IPS DF 19.7 (cell line): ENCODE measurements around the gene DDX54.

Experiments
- DNase-seq: peaks from one replicate; pipeline ENCODE4 v3.0.0-alpha.2; 2013; ENCODE audit warnings: low read depth, low spot score

DDX54 gene

DNA sequence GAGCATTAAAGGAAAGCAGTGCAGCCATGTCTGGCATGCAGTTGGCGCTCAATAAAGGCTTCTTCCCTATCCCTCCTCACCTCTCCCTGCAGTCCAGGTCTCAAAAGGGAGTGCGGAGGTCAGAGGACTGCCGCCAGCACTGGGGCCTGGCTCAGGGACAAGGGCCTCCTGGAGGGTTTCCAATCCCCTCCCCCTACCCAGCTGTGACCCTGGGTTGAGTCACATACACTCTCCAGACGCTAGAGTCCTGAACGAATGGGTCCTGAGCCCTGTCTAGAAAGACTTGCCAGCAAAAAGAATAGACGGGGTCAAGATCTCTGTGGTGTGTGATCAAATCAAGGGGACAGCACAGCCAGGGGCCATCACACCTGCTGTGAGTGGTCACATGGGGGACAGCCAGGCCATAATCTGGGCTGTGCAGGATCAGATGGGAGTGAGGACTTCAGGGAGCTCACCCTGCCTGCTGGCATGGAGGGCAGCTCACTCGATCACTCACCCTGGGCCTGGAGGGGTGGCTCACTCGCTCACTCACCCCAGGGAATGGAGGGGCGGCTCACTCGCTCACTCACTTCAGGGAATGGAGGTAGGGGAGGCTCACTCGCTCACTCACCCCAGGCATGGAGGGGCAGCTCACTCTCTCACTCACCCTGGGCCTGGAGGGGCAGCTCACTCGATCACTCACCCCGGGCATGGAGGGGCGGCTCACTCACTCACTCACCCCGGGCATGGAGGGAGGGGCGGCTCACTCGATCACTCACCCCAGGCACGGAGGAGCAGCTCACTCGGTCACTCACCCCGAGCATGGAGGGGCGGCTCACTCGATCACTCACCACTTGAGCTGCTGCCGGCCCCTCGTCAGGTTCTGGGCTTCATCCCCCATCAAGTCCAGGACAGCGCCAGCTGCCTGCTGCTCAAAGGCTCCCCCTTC lies 22.9 kb downstream of the DDX54 start:
- no peak for DNase-seq

DNA sequence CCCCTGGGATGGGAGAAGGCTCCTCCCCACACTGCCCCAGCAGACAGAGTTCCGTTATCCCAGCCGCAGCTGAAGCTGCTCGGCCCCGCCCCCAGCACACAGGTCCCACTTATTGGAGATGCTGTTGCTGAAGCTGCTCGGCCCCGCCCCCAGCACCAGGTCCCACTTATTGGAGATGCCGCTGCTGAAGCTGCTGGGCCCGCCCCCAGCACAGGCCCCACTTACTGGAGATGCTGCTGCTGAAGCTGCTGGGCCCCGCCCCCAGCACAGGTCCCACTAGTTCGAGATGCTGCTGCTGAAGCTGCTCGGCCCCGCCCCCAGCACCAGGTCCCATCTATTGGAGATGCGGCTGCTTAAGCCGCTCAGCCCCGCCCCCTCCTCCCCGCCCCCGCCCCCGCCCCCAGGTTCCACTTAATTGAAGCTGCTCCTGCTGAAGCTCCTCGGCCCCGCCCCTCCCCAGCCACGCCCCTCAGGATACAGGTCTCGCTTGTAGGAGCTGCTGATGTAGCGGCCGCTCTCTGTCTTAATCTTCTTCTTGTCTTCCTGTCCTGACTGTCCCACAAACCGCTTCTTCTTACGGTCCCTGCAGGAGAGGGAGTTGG lies 23.8 kb downstream of the DDX54 start:
- peak; percentile 96 for DNase-seq

DNA sequence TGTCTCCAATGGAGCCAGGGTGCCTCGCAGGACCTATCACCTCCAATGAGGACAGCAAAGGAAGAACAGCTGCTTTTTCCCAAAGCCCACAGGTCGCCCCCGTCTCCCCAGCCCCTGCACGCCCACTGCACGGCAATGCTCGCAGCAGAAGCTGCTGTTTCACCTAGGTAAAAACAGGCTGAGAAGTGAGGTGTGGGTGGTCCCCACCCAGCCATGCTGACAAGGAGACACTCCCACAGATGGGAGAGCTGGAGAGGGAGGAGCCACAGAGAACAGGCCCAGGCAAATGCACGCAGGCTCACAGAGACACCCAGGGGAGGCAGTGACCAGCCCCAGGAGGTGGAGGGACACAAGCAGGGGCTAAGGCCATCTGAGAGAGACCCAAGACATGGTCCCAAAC lies 25.3 kb downstream of the DDX54 start:
- DNase-seq, result no peak

DNA sequence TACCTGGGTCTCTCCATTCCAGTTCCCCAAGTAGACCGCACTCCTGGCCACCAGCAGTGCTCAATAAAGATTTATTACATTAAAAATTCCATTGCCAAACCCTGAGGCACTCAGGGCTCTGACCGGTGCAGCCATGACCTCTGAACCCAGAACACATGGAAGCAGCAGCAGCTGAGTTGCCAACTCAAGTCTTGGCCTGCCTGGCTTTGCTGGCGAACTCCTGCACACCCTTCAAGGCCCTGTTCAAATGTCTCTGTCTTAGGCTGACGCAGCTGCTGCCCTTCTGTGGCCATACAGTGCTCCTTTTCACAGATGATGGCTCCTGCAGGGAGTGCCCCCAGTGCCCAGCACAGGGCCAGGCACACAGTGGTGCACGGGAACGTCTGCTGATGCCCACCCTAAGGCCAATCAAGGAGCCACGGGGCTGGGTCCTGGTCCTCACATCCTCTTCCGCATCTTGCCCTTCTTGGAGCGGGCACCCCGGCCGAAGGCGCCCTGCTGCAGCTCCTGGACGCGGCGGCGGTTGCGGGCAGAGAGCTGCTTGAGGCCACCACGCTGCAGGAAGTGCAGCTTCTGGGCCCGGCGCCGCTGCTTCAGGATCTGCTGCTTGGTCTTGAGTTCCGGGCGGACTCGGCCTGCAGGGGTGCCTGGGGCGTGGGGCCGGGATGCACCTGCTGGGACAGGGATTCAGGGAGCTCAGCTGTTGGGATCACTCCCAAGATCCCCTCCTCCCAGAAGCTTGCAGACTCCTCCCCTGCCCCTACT lies 26.7 kb downstream of the DDX54 start:
- no peak for DNase-seq

DNA sequence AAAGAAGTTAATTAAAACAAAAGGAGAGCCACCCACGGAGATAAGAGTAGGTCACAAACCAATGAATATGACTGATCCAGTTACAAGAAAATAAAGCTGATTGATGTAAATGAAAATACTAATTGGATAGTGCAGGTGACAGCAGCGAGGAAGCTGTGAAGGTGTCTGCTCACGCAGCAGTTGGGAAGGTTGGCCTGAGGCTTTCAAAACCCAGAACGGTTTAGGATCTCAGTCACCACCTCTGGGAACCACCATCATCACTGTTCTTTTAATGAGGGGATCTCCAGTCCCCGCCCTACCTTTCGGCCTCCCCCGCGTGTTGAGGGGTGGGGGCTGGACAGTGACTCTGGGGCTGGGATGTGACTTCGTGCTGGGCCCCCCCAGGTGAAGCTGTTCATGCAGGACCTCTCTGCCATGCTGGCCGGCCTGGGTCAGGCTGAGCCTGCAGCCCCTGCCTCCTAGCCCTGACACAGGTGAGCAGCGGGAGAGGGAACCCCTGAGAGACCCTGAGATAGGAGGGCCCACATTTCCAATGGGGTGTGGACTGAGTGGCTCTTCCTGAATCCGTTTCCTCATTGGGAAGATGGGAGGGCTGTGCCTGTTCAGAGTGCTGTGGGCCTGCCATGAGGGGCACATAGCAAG lies 27.9 kb downstream of the DDX54 start:
- no peak for DNase-seq

DNA sequence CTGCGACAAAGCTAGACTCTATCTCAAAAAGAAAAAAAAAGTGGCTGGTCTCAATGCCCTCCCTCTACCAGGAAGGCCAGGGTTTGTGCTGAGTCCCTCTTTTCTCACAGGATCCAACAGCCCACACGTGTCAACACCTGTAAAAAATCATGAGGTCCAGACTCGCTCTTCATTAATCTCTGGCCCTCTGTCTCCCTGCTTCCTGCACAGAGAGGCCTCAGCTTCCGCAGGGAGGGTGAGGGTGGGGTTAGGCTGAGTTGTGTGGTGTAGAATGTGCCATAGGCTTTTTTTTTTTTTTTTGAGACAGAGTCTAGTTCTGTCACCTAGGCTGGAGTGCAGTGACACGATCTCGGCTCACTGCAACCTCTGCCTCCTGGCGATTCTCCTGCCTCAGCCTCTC lies 29.6 kb downstream of the DDX54 start:
- DNase-seq, result no peak

DNA sequence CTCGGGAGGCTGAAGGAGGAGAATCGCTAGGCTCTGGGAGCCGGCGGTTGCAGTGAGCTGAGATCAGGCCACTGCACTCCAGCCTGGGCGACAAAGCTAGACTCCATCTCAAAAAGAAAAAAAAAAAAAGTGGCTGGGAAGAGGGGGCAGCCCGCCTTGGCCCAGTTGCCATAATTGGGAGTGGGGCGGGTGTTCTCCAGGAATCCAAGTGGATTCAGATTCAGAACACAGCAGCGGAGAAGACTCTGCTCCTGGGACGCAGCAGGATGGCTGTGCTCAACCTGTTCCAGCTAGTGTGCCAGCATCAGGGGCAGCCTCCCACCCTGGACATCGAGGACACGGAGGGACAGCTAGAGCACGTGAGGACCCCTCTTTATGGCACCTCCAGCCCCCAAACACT lies 30.2 kb downstream of the DDX54 start:
- no peak for DNase-seq

DNA sequence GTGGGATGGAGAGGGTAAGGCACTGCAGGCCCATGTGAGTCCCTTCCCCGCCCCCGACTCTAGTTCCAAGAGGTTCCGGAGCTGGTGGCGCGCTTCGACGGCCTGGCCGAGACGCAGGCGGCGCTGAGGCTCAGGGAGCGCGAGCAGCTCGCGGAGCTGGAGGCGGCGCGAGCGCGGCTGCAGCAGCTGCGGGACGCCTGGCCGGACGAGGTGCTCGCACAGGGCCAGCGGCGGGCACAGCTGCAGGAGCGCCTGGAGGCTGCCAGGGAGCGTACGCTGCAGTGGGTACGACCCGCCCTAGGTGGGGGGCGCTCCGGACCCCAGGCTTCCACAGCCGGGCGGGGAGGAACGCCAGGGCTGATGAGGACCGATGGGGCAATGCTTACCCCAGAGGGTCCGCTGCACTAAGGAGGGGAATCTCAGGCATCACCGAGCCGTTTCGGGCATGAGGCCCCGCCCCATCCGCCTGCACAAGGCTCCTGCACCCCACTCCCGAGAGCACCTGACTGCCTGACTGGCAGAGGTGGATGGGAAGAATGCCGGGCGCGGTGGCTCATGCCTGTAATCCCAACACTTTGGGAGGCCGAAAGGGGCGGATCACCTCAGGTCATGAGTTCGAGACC lies 30.8 kb downstream of the DDX54 start:
- DNase-seq, result peak; percentile 52

DNA sequence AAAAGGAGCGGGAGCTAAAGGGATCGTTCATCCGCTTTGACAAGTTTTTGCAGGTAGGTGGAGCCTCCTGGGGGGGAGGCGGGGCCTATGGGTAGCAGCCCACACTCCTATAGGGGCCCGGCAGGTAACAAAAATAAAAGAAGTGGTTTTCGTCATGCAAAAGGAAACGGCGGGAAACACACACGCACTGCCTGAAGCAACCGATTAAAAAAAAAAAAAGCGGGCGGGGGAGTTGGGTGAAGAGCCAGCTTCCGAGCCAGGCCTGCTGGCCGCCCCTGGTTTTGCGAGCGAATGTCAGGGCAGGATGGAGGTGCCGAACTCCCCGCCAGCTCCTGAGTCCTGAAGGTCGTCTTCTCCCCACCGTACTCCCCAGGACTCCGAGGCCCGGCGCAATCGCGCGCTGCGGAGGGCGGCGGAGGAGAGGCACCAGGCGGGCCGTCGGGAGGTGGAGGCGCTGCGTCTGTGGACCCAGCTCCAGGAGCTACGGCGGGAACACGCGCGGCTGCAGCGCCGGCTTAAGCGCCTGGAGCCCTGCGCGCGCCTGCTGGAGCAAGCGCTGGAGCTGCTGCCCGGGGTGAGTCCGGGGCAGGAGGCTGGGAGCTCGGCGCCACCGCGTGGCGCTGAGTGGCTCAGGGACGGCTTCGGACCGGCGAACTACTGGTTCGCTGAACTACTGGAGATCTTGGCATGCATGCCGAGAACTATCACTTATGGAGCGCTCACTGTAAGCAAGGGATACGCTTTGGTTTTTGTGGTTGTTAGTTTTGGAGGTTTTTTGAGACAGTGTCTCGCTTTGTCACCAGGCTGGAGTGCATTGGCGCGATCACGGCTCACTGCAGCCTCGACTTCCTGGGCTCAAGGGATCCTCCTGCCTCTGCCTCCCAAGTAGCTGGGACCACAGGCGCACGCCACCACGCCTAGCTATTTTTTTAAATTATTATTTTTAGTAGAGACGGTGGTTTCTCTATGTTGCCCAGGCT lies 32.2 kb downstream of the DDX54 start:
- no peak for DNase-seq

DNA sequence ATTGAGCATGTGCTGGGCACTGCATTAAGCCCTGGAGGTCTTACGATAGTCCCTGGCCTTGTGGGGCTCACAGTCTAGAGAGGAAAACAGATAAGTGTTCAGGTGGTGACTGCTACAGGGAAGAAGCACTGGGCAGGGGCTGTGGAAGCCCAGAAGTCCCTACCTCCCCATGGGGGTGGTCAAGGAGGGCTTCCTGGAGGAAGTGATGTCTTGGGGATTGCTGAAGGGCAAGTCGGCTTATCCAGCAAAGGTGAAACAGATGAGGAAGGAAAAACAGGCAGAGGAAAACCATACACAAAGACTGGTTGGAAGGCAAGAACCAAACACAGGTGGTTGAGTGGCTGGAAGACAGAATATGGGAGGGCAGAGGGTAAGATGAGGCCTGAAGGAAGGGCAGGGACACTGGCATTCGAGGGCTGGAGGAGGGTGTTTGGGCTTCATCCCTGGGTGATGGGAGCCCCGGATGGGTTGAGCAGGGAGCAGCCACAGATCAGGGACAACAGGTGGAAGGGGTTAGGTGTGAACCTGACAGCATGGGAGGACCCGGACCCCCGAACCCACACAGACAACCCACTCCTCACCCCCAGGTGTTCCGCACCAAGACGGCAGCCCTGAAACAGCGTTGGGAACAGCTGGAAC lies 33.0 kb downstream of the DDX54 start:
- DNase-seq, result no peak

DNA sequence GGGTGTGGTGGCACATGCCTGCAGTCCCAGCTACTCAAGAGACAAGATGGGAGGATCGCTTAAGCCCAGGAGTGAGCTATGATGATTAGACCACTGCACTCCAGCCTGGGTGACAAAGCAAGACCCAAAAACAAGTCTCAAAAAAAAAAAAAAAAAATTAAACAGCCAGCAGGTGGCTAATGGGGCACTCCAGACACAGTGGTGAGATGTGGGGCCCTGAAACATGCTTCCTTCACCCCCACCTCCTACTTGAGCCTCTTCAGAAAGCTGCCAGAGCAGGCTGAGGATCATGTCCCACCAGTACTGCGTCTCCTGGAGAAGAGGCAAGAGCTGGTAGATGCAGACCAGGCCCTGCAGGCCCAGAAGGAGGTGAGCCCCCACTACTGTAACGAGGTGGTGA lies 33.6 kb downstream of the DDX54 start:
- no peak for DNase-seq

DNA sequence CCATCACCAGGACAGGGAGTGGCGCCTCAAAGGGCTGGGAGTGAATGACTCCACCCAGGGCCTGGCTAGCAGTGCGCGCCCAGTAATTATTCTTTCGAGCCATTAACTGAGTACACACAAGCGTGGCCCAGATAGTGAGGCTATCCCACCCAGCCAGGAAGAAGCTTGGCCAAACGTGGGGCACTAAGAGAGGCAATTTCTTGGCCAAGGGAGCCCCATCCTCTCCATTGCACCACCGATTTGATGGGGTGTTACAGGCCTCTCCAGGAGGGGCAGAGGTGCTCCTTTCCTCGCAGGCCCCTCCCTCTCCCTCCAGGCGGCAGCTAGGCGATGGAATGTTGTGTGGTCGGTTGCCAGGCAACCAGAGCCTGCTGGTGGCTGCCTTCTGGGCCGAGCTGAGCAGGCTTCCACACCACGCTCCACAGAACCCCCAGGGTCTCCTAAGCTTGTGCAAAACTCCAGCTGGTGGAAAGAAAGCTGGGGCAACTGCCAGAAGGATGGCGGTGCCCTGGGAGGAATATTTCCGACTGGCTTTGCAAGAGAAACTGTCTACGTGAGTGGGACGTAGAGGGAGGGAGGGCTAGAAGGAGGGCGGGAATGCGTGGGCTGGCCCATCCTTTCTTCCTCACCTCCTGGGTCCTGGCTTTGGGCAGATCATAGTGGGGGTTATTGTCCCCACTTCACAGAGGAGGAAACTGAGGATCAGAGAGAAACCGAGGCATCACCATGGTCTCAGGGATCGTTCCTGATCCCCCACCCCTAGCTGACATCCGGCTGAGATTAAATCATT lies 35.7 kb downstream of the DDX54 start, which contains the start of gene CFAP73:
Gene CFAP73, plus strand, starts transcription at position 364 of the 790 bp plus-strand sequence. Its CDS starts 134 bp downstream, at position 498.
- peak; percentile 78 for DNase-seq

DNA sequence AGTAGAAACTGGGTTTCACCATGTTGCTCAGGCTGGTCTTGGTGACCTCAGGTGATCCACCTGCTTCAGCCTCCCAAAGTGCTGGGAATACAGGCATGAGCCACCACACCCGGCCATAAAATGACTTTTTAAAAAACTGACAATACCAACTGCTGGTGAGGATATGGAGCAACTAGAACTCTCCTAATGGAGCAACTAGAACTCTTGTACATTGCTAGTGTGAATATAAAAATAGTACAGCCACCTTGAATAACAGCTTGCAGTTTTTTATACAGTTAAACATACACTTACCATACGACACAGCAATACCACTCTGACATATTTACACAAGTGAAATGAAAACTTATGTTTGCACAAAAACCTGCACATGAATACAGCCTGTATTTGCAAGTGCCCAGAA lies 38.3 kb downstream of the DDX54 start:
- no peak for DNase-seq

DNA sequence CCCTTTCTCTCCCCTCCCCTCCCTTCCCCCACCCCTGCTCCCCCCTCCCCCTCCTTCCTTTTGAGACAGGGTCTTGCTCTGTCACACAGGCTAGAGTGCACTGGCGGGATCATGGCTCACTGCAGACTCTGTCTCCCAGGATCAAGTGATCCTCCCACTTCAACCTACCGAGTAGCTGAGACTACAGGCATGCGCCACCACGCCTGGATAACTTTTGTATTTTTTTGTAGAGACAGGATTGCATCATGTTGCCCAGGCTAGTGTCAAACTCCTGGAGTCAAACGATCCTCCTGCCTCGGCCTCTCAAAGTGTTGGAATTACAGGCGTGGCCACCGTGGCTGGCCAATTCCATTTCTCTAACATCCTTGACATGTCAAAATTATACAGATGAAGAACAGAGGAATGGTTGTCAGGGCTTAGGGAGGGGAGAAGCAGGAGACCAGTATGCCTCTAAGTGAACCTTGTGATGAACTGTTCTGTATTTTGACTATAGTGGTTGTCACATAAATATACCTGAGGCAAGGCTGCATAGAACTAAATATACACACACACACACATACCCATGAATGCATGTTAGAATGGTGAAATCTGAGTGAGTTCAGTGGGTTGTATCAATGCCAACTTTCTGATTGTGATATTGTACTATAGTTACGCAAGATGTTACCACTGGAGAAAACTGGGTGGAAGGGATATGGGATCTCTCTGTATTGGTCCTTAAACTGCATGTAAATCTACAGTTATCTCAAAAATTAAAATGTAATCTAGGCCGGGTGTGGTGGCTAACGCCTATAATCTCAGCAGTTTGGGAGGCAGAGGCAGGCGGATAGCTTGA lies 39.3 kb downstream of the DDX54 start:
- no peak for DNase-seq

DNA sequence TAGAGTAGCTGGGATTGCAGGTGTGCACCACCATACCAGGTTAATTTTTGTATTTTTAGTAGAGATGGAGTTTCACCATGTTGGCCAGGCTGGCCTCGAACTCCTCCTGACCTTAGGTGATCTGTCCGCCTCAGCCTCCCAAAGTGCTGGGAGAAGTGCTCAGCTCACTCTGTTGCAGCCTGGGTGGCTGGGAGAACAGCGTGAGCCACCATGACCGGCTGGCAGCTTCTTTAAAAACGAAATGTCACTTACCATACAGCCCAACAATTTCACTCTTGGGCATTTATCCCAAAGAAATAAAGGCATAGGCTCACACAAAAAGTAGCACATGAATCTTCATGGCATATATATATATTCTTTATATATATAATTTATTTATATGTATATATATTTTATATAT lies 40.5 kb downstream of the DDX54 start:
- DNase-seq, result no peak

DNA sequence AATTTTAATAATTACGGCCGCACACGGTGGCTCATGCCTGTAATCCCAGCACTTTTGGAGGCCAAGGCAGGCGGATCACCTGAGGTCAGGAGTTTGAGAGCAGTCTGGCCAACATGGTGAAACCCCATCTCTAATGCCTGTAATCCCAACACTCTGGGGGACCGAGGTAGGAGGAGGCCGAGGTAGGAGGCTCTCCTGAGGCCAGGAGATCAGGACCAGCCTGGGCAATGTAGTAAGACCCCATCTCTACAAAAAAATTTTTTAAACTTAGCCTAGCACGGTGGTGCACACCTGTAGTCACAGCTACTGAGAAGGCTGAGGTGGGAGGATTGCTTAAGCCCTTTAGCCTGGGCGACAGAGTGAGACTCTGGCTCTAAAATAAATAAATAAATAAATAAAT lies 41.3 kb downstream of the DDX54 start:
- no peak for DNase-seq

DNA sequence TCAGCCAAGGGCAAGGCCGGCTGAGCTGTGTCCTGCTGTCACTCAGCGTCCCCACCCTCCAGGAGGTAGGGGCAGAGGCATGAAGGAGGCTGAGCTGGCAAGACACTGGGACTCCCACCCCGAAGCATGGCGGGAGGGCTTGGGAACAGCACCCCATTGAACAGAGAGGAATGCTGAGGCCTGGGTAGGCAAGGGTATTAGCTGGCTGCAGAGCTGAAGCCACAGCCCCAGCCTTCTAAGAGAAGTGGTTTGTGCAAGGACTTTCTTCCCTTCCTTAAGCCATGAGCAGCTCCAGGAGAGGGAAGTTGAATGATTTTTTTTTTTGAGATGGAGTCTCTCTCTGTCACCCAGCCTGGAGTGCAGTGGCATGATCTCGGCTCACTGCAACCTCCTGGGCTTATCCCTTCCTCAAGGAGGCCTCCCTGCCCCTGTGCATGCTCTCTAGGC lies 42.4 kb downstream of the DDX54 start:
- DNase-seq, result no peak
